ENCODE measurements around the gene PSAT1.
"Not testable (repeated sequence)": the region's sequence is repeated elsewhere in the genome, so short reads cannot be mapped to it uniquely, and the experiment has no call there.

PSAT1 gene

DNA sequence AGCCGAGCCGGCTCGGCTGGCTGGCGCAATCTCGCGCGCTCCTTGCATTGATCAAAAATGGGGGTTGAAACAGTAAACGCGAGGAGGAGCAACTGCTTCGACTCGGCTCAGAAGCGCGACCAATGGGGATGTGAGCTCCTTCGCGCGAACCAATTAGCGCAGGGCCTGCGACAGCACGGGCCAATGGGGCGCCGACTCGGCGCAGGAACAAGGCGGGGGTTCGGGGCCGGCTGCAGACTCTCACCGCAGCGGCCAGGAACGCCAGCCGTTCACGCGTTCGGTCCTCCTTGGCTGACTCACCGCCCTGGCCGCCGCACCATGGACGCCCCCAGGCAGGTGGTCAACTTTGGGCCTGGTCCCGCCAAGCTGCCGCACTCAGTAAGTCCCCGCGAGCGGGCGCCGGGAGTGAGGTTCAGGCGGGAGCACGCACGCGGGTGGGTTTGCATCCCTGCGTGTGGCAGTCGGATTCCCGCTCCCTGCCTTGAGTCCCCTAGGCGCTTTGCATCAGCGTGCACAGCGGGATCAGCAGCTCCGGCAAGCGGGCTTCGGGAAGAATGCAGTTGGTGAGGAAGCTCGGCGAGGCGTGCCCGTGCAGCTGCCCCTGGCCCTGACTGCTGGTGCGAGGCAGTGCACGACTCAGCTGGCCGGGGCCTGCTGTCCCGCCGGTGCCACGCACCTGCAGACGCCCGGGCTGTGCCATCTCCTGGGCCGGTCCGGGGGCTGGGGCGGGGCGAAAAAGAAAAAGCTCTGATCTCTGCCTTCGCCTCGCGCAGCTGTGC is at the start of gene PSAT1:
Gene PSAT1 (plus strand): TSS at position 233 of the 779 bp plus-strand sequence. CDS start 86 bp downstream, at position 319.
- DNase-seq, result peak; percentile 94

DNA sequence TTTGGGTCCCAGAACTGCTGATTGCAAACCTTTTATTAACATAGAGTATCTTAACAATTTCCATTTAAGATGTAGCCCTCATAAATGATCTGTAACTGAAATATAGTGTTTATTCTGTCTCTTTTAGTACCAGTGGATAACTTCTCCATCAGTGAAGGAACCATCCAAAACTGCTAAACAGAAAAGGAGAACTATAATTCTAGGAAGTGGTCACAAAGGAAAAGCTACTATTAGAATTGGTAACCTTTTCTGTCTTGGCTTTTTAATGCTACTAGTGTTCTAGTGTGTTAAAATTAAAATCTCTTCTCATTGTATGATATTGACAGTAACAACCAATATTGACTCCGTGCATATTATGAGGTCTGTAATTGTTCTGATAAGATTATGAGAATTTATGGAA is 48.3 kb upstream of the PSAT1 start:
- no peak for DNase-seq

GRCh38 chr9:78249542-78249941 is 47.4 kb upstream of the PSAT1 start:
- no peak for DNase-seq

DNA sequence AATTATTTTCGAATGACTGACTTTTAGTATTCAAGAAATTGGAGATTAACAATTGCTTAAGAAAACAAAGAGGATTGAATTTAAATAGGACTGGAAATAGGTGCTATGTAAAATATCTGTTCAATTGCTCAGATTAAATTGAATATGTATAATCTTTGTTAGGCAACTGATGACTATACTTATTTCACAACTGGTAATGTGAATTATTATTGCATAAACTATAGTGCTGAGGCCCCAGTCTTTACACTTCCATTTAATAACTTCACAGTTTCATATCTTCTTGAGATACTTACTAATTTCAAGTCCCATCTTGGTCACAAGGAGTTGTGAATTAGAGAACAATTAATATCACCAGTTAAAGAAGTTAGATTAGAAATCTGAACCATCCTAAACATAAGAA is 44.3 kb upstream of the PSAT1 start:
- no peak for DNase-seq

GRCh38 chr9:78253285-78253684 is 43.6 kb upstream of the PSAT1 start:
- no peak for DNase-seq

DNA sequence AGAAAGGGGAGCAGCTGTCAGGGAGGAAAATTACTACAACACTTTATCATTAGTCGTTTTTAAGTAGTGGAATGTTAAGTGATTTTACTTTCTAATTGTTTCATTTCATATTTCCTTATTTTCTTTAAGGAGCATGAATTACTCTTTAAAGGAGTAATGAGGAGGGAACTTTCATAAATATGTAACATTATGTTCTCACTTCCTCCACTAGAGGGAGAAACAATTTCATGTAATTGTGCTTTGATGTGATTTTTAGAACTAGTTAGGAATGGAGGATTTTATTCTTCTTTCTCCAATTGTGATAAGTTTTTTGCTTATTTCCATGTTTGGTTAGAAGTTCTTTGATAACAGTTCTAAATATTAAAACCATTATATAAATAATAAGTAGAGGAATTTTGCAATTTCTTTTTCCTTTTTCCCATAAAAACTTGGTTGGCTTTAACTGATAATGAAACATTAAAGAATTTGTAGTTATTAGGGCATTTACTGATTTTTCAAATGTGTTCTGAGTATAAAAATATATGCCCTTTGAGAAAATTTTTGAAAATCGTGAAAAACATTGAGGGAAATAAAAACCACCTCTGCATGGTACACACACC is 35.4 kb upstream of the PSAT1 start:
- DNase-seq, result peak; percentile 0

DNA sequence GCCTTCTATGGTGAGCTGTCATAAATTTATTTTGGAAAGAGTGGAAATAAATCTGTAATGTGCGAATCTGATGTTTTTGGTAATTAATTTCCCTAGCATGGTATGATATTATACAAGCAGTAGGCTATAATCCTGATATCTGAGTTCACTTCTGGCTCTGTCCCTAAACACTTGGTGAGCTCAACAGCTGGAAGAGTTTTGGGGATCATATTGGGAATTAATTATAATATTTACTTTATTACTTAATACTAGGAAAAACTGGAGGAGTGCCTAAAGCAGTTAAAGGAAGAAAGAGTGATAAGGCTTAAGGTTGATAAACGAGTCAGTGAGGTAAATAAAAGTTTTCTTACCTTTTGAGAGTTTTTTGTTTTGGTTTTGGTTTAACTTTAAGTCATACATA is 34.3 kb upstream of the PSAT1 start:
- no peak for DNase-seq

DNA sequence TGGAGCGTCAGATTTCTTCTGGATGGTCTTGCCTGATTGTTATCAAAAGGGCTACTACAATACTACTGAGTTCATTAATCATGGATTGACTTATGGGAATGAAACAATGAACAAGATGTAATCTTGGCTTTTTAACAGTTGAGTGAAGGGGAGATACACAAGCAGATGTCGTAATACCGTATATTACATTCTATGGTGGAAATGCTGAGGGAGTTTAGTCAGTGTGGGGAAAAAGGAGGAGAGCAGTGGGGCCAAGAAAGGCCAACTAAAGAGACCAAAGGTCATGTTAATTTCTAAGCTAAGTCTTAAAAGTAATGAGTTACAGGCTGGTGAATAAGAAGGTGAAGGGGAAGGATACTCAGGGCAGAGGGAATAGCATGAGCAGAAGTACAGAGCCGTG is 29.0 kb upstream of the PSAT1 start:
- no peak for DNase-seq

DNA sequence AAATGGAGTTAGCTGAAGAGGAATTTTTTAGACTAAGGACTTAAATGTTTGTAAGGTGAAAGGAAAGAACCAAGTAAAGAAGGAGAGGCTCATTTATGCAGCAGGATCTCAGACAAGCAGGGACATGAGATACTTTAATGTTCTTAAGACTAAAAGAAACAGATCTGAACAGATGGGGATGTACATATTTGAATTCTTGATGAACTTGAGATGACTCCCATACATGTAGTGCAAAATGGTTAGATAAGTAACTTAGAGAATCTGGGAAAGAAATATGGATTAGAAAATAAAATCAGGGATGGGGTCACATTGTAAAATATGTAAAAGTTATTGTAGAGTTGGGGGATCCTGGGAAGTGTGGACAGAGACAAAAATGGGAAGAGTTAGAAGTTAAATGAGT is 27.1 kb upstream of the PSAT1 start:
- DNase-seq, result no peak

DNA sequence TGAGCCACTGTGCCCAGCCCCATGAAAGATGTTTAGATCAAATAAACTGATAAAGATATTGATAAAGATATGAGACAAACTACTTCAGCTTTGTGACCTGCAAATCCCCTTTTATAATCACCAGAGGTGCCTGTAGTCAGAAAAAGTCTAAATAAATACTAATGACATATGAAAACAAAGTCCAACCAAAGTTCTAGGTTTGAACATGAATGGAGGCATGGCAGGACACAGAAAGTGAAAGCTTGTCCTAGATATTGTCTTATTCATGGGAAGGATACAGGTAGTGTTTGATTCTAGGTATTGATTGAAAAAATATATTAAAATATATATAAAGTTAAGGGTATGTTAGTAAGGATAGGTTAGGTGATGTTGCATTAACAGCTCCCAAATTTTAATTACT is 24.6 kb upstream of the PSAT1 start:
- no peak for DNase-seq

GRCh38 chr9:78273761-78274160 is 23.2 kb upstream of the PSAT1 start:
- DNase-seq, result no peak

DNA sequence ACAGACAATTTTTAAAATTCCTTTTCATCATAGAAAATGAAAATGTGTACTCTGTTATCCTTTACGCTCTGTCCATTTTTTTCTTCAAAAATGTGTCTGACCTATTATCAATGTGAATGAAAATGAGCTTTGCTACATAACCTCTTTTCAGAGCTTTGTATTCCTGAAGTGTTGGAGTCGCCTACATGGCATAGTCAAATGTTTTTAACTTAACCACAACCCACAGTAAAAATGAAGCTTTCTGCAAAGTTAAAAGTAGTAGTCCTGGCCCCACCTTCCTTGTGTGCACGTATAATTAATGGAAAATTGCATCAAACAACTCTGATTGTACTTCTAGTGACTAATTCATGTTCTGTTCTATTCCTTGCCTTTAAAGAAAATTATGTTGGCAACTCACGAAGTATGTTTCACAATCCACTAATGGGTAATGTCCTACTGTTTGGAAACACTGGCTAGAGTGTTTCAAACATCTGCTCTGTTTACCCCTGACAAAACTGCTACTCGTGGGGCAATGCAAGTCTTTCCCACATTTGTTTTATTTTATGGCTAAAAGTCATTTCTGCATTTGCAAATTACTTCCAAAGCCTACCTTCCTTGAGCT is 18.6 kb upstream of the PSAT1 start:
- no peak for DNase-seq

GRCh38 chr9:78278801-78279200 is 18.1 kb upstream of the PSAT1 start:
- DNase-seq, result no peak

DNA sequence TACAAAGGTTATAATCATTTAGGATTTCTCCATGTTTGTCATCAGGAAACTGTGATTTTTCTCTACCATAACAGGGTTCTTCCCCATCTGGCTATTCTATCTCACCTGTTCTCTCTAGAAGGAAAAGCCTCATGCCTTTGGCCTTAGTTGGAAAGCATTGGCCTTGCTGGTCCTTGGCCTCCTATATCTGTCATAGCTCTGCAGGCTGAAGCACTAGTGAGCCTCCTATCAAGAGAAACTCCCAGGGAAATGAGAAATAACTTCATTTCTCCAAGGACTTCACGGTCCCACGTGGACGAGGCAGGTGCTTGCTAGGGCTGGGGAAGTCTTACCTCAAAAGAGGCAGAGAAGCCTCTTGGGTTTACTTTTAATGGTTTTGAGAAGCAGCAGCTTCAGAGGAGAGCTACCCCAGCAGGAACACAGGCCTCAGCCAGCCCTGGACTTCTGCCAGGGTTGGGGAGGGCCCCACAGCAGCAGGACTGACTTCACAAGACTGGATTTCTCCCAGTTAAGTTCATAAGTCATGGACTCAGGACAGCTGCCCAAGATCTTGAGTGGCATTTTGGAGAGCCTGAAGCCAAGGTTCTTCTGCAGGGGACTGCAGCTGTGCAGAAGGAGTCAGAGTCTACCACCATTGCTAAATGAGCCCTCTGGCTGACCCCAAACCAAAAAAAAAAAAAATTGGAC is 15.8 kb upstream of the PSAT1 start:
- DNase-seq, result no peak

GRCh38 chr9:78284181-78284580 is 12.7 kb upstream of the PSAT1 start:
- DNase-seq, result not testable (repeated sequence)

- DNase-seq, result no peak
Observed at GRCh38 chr9:78286125-78286524, 10.8 kb upstream of the PSAT1 start.

- no peak for DNase-seq
Observed at GRCh38 chr9:78286946-78287388, 10.0 kb upstream of the PSAT1 start.

DNA sequence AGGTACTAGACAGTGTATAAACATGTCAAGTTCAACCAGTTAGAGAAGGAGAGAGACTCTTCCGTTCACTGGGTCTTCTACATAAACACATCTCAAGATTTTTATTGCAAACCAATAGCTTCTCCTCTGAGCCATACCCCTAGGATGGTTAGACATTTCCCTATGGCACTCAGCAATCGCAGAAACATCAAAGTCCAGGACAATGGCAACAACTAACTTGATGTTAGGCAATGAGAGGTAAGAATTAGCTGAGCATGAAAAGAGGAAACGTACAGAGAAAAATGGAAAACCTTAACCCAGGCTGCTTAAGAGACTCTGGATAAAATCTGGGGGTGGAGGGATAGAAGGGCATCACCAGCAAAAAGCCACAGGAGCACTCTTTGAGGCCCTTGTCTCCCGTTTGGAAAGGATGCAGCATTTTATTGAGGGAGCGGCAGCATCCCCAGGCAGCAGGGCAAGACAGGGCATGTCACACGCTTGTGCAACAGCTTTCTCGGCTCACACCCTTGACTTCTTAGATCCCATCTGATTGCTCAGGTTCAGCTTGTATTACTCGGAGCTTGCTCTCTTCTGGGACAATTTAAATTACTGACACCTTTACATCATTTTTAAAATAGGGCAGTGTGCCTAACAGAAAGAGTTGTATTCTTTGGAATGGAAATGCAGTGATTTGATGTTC is 8.6 kb upstream of the PSAT1 start:
- peak; percentile 8 for DNase-seq

DNA sequence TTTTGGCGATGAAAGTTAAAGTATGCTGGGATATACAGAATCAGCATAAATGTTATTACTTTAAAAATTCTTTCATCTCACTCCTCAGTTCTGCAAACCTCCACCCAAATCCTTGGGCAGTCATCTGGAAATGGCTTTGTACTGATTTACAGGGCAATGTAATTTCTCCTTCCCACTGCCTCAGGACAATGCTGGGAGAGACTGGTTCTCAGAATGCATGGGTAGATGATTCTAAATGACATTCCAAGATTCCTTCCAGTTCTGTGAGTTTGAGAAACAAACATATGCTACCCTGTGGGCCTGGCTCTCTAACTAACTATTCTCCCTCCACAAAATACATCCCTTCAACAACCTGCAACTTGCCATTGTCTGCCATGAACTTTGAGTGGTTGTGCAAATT is 7.5 kb upstream of the PSAT1 start:
- no peak for DNase-seq

DNA sequence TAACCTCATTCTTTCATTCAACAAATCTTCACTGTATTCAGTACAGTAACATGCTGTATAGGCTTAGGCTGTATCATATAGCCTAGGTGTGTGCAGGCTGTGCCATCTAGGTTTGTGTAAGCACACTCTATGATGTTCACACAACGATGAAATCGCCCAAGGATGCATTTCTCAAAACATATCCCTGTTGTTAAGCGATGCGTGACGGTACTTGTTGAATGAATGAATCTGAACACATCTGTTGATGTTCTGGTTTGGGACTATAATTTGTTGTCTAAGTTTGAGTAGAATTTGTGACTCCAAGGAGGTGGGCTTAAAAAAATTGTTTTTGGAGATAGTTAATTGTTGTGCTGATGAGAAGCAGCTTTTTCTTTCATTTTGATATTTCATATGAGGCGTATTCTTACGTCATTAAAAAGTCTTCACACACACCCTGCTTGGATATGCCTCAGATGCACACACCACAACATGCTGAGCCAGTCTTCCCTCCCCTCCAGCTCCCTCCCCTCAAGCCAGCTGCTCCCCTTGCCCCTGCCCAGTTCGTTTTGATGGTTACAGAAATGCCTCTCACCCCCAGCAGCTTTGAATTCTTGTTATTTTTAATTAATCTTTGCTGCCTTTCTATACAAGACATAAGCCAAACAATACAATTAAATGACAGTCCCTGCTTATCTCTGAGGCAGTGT is 5.5 kb upstream of the PSAT1 start:
- DNase-seq, result no peak

DNA sequence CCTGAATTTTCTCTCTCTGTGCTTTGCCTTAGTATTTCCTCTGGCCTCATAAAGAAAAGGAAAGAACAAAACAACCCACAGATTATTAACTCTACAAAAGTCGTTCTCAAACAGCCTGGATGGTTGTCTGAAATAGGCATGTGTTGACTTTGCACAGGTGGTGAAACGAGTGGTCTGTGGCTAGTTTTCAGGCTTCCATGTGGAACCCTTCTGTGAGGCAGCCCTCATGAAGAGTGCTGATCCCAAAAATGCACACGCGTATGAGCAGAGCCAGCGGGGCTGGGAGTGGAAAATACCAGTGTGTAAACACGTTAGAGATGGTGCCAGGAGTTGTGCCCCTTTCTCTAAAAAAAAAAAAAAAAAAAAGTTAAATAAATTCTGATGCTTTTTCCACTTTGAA is 4.9 kb upstream of the PSAT1 start:
- DNase-seq, result no peak

GRCh38 chr9:78292716-78293497 is 4.0 kb upstream of the PSAT1 start:
- DNase-seq, result no peak
